Measurements from ENCODE around the gene BABAM2.
"Not testable (repeated sequence)": the region's sequence is repeated elsewhere in the genome, so short reads cannot be mapped to it uniquely, and the experiment has no call there.

BABAM2 gene

DNA sequence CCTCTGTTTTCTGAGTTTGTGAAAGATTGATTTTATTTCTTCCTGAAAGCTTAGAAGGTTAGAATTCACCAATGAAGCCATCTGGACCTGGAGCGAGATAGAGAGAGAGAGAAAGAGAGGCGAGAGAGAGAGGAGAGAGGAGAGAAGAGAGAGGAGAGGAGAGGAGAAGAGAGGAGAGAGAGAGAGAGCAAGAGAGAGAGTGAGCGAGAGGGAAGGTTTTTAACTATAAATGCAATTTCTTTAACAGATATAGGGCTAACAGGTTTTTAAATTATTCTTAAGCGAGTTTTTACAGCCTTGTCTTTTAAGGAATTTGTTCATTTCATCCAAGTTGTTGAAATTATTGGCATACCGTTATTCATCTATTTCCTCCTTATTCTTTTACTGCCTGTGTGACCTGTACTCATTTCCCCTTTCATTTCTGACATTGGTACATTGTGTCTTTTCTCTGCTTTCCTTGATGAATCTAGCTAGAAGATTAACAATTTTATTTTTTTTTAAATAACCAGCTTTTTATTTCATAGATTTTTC lies 56.1 kb downstream of the BABAM2 start:
- DNase-seq (ENCODE audit: low spot score), result no peak

GRCh38 chr2:27952070-27952469 lies 61.5 kb downstream of the BABAM2 start:
- DNase-seq (ENCODE audit: low spot score), result no peak

DNA sequence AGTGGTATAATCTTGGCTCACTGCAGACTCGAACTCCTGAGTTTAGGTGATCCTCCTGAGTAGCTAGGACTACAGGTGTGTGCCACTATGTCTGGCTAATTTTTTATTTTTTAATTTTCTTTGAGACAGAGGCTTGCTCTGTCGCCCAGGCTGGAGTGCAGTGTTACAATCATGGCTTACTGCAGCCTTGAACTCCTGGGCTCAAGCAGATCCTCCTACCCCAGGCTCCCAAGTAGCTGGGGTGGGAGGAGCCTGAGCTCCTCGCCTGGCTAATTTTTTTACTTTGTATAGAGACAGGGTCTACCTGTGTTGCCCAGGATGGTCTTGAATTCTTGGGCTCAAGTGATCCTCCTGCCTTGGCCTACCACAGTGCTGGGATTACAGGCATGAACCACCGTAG lies 62.5 kb downstream of the BABAM2 start:
- no peak for DNase-seq (ENCODE audit: low spot score)

- no peak for DNase-seq (ENCODE audit: low spot score)
Observed at GRCh38 chr2:27954221-27954673, 63.7 kb downstream of the BABAM2 start.

DNA sequence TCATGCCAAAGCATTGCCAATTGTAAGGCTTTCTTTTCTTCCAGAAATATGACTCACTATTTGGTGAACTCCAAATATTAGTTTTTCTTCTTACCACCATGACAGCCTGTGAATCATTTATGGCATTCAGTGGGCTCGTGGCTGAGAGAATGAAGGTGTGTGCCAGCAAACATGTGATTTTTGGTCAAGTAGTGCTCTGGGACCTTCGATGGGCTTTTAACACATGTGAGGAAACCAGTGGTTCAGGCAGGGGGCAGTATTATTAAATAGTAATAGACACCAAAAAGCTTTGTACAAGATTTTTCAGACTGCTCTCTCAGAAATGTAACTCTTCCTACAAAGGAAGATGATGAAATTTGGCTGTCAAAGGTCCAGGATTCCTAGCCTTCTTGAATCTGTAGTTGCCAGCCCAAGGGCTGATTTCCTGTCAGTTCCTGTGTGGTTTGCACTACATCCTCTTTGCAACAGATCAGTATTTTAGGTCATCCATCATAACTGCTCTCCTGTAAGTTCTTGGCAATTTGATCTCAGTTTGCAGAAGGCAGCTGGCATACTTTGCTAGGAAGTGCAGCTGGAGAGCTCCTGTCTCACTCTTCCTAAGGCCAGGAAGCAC lies 64.3 kb downstream of the BABAM2 start:
- DNase-seq (ENCODE audit: low spot score), result no peak

DNA sequence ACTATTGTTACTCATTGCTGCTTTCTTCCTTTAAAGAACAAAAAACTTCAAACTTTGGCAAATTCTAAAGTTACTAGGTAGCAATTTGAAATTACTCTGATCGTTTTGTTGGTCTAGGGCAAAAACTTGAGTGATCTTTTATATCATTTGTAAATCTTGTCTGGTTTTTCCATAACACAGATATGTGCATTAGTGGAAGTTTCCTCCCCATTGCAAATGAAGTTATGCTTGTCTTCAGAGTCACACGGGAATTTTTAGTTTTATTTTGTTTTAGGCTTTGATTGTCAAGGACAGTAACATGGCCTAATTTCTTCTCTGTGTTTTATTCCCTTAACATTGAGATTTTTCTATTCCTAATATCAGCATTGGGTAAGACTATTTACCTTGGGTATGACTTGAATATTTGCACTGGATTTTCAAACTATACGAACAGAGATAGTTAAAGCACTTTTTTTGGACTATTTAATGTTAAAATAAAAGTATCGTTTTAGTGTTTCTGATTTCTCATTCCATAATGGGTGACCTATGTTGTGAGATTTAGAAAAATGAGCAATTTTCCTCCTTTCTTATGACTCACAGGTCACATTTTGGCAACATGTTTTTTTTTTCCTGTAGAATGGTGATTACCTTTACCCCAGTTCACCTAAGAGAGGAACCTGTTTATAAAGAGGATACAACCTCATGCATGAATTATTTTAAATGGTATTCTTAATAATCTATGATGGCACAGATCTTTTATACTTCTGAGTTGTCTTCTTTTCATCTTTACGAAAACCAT lies 65.0 kb downstream of the BABAM2 start:
- DNase-seq (ENCODE audit: low spot score), result no peak

GRCh38 chr2:27956888-27957287 lies 66.4 kb downstream of the BABAM2 start:
- DNase-seq (ENCODE audit: low spot score), result no peak

- no peak for DNase-seq (ENCODE audit: low spot score)
Observed at GRCh38 chr2:27958711-27959378, 68.3 kb downstream of the BABAM2 start.

GRCh38 chr2:27959496-27959895 lies 69.0 kb downstream of the BABAM2 start:
- DNase-seq (ENCODE audit: low spot score), result no peak

DNA sequence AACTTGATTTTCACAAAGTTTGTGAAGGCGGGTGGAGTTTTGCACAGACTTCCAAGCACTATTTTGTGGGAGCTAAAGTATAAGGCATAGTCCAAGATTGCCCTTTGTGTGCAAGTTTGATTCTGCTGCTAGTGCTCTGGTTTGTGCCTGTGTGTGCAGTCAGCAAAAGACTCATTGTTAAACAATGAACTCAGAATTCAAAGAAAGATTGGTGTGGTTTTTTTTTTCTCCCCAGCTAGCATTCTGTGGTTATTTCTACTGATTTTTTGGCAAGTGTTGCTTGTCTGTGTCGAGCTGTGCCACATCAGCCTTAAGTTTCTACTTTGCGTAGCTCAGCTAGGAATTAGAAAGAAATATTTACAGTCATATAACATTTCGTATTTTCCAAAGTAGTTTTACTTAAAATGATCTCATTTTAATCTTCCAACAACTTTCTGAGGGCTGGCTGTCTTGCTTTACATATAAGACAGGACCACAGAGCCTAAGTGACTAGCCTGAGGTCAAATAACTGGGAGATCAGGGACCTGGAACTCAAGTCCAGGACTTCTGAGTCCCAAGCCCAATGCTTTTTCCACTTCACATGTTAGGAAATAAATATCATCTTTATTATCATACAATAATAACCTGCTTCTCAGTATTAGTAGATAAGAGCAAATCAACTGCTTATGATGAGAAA lies 69.8 kb downstream of the BABAM2 start:
- DNase-seq (ENCODE audit: low spot score), result no peak

DNA sequence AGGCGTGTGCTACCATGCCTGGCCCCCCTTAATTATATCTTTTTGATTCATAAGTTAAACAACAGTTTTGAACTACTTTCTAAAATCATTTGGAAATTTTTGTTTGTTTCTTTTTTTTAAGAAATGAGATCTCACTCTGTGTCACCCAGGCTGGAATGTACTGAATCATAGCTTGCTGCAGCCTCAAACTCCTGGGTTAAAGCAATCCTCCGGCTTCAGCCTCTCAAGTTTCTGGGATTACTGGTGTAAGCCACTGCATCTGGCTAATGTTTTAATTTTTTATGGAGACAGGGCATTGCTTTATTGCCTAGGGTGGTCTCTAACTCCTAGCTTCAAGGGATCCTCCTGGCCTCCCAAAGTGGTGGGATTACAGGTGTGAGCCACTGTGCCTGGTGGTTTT lies 71.5 kb downstream of the BABAM2 start:
- no peak for DNase-seq (ENCODE audit: low spot score)

DNA sequence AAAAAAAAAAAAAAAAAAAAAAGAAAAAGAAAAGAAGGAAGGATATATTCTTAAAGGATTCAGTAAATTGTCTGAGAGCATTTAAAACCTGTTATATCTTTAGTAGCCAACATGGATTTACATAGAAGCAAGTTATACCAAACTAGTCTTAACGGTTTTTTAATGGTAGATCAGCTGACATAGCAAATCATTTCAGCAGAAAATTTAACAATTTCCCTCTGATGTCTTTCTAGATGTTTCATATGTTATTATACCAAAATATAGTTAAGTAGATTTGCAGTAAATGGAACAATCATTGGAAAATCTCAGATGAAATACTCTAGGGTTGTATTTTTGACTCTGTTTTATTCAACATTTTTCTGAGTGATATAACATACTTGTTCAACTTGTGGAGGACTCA lies 72.9 kb downstream of the BABAM2 start:
- no peak for DNase-seq (ENCODE audit: low spot score)

DNA sequence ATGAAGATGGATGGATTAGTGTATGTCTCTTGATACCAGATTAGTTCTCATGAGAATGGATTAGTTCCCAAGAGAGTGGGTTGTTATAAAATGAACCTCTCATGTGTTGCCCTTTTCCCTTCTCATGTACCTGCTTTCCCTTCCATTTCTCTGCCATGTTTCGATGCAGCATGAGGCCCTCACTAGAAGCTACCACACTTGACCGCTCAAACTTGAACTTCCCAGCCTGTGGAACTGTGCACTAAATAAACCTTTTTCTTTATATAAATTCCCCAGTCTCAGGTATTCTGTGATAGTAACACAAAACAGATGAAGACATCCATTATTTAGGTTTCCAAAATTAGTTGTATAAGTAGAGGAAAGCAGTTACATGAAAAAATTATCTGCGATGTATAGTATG lies 73.5 kb downstream of the BABAM2 start:
- no peak for DNase-seq (ENCODE audit: low spot score)

DNA sequence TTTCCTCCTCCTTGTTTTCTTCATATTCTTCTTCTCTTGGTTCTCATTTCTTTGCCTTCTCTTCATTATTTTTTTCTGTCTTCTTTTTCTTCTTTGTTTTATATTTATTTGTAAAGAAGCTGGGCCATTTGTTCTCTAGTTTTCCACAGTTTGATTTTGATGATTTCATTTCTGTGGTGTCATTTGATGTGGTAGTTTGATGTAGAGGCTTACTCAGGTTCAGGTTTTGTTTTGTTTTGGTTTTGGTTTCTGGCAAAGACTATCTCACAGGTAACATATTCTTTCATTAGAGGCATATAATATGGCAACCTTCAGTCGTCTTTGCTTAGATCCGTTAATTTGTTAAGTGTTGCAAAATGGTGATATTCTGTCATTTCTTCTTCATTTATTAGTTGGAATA lies 75.3 kb downstream of the BABAM2 start:
- DNase-seq (ENCODE audit: low spot score), result no peak

GRCh38 chr2:27966466-27966865 lies 75.9 kb downstream of the BABAM2 start:
- DNase-seq (ENCODE audit: low spot score), result no peak

- no peak for DNase-seq (ENCODE audit: low spot score)
Observed at GRCh38 chr2:27967076-27967475, 76.5 kb downstream of the BABAM2 start.

GRCh38 chr2:27968045-27968444 lies 77.5 kb downstream of the BABAM2 start:
- DNase-seq (ENCODE audit: low spot score), result not testable (repeated sequence)

DNA sequence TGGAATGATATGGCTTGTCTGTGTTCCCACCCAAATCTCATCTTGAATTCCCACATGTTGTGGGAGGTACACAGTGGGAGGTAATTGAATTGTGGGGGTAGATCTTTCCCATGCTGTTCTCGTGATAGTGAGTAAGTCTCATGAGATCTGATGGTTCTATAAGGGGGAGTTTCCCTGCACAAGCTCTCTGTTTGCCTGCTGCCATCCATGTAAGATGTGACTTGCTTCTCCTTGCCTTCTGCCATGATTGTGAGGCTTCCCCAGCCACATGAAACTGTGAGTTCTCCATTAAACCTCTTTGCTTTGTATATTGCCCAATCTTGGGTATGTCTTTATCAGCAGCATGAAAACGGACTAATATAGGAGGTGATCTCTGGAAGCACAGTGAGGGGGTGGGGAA lies 78.4 kb downstream of the BABAM2 start:
- DNase-seq (ENCODE audit: low spot score), result not testable (repeated sequence)

GRCh38 chr2:27972311-27972710 lies 81.8 kb downstream of the BABAM2 start:
- DNase-seq (ENCODE audit: low spot score), result no peak

GRCh38 chr2:27973592-27973991 lies 83.1 kb downstream of the BABAM2 start:
- DNase-seq (ENCODE audit: low spot score), result no peak

- no peak for DNase-seq (ENCODE audit: low spot score)
Observed at GRCh38 chr2:27976308-27976707, 85.8 kb downstream of the BABAM2 start.

DNA sequence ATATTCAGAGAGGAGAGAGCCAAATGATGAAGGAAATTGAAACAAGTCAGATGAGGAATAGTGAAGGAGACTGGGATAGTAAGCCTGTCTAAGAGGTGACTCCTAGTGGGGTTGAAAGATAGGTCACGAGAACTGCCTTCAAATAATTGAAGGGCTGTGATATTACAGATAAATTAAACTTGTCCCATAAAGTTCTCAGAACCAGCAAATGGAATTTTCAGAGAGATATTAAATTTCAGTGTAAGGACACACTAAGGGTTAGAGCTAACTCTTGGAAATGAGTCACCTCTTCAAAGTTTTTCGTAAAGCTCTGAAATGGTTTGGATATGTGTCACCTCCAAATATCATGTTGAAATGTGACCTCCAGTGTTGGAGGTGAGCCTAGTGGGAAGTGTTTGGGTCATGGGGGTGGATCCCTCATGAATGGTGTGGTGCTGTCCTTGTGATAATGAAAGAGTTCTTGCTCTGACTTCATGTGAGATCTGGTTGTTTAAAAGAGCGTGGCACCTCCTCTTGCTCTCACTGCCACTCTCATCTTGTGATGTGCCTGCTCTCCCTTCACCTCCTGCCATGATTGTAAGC lies 87.3 kb downstream of the BABAM2 start:
- no peak for DNase-seq (ENCODE audit: low spot score)

Measured in D341Med (cell line).